ENCODE data around the gene CCDC144A.
"Not testable (repeated sequence)": the region's sequence is repeated elsewhere in the genome, so short reads cannot be mapped to it uniquely, and the experiment has no call there.

CCDC144A gene

DNA sequence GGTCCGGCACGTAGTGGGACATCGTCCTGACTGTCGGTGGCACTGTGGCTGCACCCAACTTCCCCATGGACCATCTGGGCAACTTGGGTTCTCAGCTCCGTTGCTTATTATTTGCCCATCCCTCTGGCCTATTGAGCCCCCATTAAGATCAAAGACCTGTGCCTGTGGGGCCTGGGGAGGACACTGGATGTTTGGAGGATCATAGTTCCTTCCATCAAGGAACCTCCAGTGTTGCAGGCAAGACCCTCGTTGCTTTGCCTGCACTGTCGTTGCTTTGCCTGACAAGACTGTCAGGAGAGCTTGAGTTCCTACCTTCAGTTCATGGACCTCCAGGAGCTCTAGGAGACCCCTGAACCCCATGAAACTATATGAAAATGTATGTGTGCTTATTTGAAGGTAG, 127.2 kb downstream of the CCDC144A start:
- FAIRE-seq = no peak

DNA sequence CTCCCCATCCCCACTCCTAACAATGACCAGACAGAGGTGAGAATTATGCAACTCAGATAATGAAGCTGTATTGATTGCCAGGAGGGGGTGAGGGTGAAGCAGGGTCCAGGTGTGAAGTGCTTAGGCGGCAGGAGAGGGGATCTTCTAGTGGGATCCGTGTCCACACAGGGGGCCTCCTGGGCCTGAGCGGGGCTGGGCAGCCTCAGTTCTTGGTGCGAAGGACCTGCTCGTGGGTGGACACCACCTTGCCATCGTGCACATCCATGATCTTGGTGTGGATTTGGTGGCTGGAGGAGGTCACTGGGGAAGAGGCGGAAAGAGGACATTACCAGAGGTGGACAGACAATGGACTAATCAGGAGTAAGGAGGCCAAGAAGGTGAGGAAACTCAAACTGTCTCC, 127.9 kb downstream of the CCDC144A start:
- not testable (repeated sequence) for DNase-seq (ENCODE audit: low spot score); FAIRE-seq

More for the DNA sequence above, 127.2 kb downstream of the CCDC144A start:
- DNase-seq (ENCODE audit: low spot score) = no peak

DNA sequence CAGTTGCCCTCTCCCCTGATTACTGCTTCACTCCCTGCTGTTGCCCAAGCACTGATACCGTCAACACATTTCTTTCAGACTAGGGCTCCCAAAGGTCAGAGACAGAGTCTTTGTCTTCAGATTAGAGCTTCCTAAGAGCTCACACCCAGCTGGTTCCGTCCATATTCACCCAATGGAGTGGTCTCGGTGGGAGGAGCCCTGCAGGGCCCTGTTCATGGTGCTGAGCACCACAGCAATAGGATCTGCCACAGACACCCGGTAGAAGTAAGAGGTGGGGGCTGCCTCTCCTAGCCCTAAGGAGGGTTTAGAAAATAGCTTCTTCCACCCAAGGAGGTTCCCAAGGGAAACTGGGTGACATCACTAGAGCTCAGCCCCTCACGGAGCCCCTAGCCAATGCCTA, 128.3 kb downstream of the CCDC144A start:
- FAIRE-seq (no peak), DNase-seq (ENCODE audit: low spot score) (no peak)

DNA sequence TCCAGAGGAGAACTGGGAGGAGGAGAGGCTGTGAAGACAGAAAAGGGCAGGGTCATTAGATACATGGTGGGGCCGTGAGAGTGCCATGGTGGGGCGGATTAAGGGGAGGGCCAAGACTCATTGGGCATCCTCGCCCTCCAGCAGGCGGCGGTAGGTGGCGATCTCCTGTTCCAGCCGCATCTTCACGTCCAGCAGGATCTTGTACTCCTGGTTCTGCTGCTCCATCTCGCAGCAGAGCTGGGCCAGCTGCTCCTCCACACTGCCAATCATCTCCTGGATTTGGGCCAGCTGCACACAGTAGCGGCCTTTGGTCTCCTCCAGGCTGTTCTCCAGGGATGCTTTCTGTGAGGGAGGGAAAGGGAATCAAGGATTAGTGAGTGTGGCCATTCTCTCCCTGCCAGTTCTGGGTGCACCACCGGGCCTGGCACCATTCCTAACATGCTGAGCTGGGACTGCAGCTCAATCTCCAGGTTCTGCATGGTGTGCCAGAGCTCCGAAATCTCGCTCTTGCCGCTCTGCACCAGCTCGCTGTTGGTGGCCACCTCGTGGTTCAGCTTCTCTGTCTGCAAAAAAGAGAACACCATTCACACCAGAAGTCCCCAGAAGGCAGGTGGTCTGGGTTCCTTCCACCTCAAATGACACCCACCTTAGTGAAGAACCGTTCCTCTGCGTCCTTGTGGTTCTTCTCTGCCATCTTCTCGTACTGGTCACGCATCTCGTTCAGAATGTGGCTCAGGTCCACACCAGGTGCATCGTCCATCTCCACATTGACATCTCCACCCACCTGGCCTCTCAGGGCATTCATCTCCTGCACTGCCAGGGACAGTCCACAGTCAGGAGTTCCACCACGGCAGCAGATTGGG, 129.0 kb downstream of the CCDC144A start:
- no peak for FAIRE-seq
- no peak for DNase-seq (ENCODE audit: low spot score)

- no peak for FAIRE-seq
- no peak for DNase-seq (ENCODE audit: low spot score)
These were observed 130.3 kb downstream of the CCDC144A start for GRCh38 chr17:16820161-16820877.

DNA sequence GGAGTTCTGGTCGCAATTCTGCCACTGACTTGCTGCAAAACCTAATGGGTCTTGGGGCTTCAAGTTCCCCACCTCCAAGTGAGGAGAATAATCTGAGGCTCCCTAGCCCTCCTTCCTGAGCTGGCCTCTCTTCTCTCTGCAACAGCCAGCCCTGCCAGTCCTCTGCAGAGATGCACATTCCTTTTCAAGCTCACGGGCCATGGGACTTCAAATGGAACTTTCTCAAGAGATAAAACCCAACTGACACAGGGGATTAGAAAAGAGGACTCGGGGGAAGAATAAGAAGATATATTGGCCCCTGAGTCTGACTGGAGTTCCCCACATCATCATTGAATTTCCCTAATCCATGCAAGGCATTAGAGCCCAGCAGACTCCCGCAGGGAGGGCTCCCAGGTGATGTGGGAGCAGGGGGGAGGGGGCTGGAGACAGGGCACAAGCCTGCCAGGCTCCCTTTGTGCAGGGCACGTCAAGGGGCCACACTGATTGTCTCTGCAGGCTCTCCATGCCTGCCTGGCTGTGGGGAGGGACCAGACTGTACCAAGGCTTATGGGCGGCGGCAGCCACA, 131.0 kb downstream of the CCDC144A start:
- no peak for DNase-seq (ENCODE audit: low spot score)

DNA sequence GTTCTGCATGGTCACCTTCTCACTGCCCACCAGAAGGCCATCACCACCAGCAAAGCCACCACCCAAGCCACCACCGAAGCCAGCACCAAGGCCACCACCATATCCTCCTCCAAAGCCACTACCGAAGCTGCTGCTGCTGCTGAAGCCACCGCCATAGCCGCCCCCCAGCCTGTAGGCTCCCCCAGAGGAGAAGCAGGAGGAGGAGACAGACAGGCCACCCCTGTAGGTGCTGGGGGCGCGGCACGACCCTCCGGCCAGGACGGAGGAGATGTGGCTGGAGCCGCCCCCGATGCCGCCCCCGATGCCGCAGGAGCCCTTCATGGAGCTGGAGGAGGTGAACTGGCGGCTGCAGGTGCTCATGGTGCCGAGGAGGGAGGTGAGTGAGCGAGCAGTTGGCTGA, 132.1 kb downstream of the CCDC144A start:
- FAIRE-seq; DNase-seq (ENCODE audit: low spot score): not testable (repeated sequence)

More for the DNA sequence above, 131.0 kb downstream of the CCDC144A start:
- FAIRE-seq = no peak

DNA sequence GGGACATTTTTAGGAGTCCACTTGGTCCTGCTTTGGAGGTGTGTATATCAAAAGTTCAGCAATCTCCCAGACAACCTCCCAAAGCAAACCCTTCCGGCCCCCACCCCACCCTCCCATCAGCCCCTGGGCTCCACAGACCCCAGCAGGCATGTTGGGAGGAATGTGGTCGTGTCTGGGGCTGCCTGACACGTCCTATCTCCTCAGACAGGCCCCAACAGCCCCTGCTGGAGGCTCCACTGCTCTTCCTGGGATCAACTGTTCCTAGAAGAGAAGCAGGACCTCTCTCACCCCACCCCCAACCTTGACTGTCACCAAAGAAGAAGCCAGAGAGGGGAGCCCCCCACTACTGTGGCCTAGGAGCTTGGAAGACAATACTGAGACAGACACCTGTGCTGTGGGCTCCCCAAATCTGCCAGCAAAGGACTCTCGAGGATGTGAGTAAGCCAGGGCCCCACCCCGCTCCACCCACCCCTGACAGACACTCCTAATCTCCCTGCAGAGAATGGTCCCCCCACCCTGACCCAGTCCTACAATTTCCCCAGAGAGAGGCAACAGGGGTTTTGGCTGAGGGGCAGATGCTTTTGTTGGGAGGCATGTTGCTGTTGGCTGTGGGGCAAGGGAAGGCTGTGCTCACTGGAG, 133.8 kb downstream of the CCDC144A start:
- FAIRE-seq; DNase-seq (ENCODE audit: low spot score): not testable (repeated sequence)
